ENCODE results near the gene GRIN2A.

GRCh38 chr16:10069374-10069773 is 112.9 kb downstream of the GRIN2A start:
- TF ChIP-seq CTCF (conservative IDR thresholded peaks at IDR 0.05; ENCODE audit: low read length), result no peak
- no peak for TF ChIP-seq EZH2phosphoT487 (IDR thresholded peaks at IDR 0.05; ENCODE audit: borderline replicate concordance, low read depth, low read length)

Measured in OCI-LY7 (cell line).